SIG-M5 treated with dmso at 0.1 percent for 504 hours (cell line): ENCODE data around the gene BAZ2B.

ENCODE experiments used
- DNase-seq: peaks from one replicate; lab custom pipeline; 2025; ENCODE audit not compliant: unreplicated experiment; lab: John Stamatoyannopoulos, UW

The BAZ2B gene

GRCh38 chr2:159275111-159275510 is 341.2 kb downstream of the BAZ2B start:
- DNase-seq: no peak

DNA sequence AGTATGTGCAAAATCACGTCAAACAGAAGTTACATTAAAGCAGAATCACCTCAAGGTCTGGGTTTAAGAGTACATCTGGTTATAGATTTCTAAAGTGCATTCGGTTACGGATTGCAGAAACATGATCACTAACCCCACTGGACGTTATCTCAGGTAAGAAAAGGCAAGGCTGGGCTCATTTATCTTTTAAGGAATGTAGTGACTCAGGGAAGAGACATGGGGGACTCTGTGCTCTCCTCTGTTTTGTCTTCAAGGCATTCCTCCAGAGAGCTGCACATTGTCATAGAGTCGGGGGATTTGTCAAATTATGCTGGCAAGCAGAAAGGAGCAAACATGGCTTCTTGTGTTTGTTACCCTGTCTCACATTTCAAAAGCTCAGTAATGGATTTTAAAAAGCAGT is 344.2 kb downstream of the BAZ2B start:
- no peak for DNase-seq

GRCh38 chr2:159270744-159271379 is 345.5 kb downstream of the BAZ2B start:
- DNase-seq: no peak
